ENCODE results near the gene H3-3A. TPM values are rescaled to one million over a fixed set of nuclear protein-coding genes. Genes with fewer than 3 reads are reported as not detected.
A peak's percentile ranks its signal among the peaks of the same experiment; 100 is the strongest.

Gene H3-3A
- 362 TPM for polyA plus RNA-seq (2013, experiment 1 of 2; ENCODE audit: insufficient read length)
- polyA plus RNA-seq (2013, experiment 2 of 2; ENCODE audit: insufficient read length) = 379 TPM

GRCh38 chr1:226062558-226063223, at the start of gene H3-3A:
H3-3A (plus strand) TSS chr1:226062716; CDS start chr1:226064352, 1,636 bp downstream.
- DNase-seq = peak; percentile 93

GRCh38 chr1:226017070-226017469, 45.4 kb upstream of the H3-3A start:
- DNase-seq = no peak

GRCh38 chr1:226019572-226019971, 42.9 kb upstream of the H3-3A start:
- DNase-seq = no peak

GRCh38 chr1:226021401-226021800, 41.1 kb upstream of the H3-3A start:
- no peak for DNase-seq

- DNase-seq = no peak
These were observed 40.7 kb upstream of the H3-3A start for GRCh38 chr1:226021801-226022200.

GRCh38 chr1:226023735-226024134, 38.8 kb upstream of the H3-3A start:
- DNase-seq = no peak

GRCh38 chr1:226026833-226027232, 35.7 kb upstream of the H3-3A start:
- no peak for DNase-seq

GRCh38 chr1:226027538-226028217, 34.8 kb upstream of the H3-3A start:
- DNase-seq = peak; percentile 27

- no peak for DNase-seq
These were observed 33.4 kb upstream of the H3-3A start for GRCh38 chr1:226029093-226029496.

- DNase-seq = no peak
These were observed 32.8 kb upstream of the H3-3A start for GRCh38 chr1:226029568-226030225.

GRCh38 chr1:226033582-226033981, 28.9 kb upstream of the H3-3A start:
- DNase-seq = no peak

GRCh38 chr1:226033991-226034390, 28.5 kb upstream of the H3-3A start:
- DNase-seq = no peak

- DNase-seq = peak; percentile 91
These were observed 28.0 kb upstream of the H3-3A start for GRCh38 chr1:226034482-226034881.

- DNase-seq = no peak
These were observed 26.6 kb upstream of the H3-3A start for GRCh38 chr1:226035915-226036314.

- no peak for DNase-seq
These were observed 23.9 kb upstream of the H3-3A start for GRCh38 chr1:226038661-226039060.

- DNase-seq = no peak
These were observed 21.1 kb upstream of the H3-3A start for GRCh38 chr1:226041419-226041818.

- DNase-seq = no peak
These were observed 17.9 kb upstream of the H3-3A start for GRCh38 chr1:226044514-226045101.

GRCh38 chr1:226046240-226046639, 16.3 kb upstream of the H3-3A start:
- DNase-seq = peak; percentile 34

GRCh38 chr1:226047495-226047894, 15.0 kb upstream of the H3-3A start:
- no peak for DNase-seq

GRCh38 chr1:226048886-226049285, 13.6 kb upstream of the H3-3A start:
- DNase-seq = no peak

- DNase-seq = no peak
These were observed 12.4 kb upstream of the H3-3A start for GRCh38 chr1:226050133-226050532.

- no peak for DNase-seq
These were observed 11.2 kb upstream of the H3-3A start for GRCh38 chr1:226051365-226051764.

GRCh38 chr1:226052061-226052460, 10.5 kb upstream of the H3-3A start:
- DNase-seq = no peak
